ENCODE data around the gene TEKT3.

Gene TEKT3

DNA sequence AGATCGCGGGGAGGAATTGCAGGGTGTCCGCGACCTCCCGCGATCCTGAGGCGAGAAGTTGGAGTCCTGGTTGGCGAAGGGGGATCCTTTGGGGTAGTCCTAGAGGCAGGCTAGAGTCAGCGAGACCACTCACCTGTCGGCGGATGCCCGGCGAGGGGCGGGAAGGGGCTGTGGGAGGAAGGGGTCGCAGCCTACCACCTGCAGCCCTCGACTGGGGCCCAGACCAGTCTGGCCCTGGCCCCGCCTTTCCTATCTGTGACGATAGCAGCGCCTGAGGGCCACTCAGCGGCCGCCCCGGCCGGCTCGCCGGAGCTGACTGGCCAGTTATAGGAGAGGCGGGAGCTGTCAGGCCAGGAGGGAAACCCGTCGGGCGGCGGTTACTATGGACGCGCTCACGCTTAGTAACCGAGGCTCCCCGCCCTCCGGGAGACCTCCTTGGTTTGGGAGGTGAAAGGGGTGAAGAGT is at the start of gene TEKT3:
TSS of gene TEKT3 (minus strand) at position 213 of the 465 bp plus-strand sequence. CDS start 10,012 bp downstream, outside the sequence.
- Histone ChIP-seq H3K27ac (peak within 1 kb of the TSS in 1 of 21 experiments; percentile 23), H3K4me3 (peak within 1 kb of the TSS in 6 of 7 experiments; percentile 7 to 38 (median 24))

DNA sequence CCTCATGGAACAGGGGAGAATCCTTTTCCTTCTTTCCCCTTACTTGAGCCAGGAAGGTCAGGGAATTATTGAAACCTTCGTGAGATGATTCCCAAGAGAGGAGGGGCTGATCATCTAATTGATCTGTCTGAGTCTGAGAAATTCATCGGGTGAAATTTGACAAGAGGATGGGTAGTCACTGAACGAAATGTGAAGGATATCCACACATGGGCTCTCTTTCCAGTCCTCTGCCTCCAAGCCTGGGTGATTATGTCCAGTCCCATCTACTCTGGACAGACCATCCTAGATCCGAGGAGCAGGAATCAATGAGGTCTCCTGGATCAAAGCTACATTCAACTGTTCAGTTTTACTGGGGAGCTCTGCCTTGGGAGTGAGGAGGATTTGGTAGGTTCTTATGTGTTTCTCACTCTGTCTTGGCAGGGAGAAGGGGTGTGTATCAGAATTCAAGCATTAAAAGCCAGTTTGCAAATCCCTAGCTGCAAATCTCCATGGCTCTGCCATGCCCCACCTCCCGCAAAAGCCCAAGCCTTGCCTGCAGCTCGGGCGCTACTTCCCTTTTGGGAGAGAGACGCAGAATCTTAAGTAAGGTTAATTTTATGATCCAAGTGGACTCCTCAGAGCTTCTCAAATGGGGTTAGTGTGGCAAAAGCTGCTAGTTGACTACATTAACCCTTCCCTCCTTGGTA is 47.1 kb upstream of the TEKT3 start:
- no peak overlapping the region for H3K4me3 ChIP-seq
- H3K27ac ChIP-seq: peak overlapping the region in 2 of 21 experiments; percentile 24 to 32

DNA sequence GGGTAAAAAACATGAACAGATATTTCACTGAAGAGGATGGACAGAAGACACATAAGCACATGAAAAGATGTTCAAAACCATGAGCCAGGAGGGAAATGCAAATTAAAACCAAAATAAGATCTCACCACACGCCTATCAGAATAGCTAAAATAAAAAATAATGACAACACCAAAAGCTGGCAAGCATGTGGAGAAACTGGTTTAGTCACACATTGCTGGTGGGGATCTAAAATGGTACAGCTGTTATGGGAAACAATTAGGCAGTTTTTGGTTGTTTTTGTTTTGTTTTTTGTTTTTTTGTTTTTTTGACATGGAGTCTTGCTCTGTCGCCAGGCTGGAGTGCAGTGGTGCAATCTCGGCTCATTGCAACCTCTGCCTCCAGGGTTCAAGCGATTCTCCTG is 44.7 kb upstream of the TEKT3 start:
- no peak overlapping the region for H3K4me3 ChIP-seq
- no peak overlapping the region for H3K27ac ChIP-seq

- Histone ChIP-seq H3K27ac (no peak overlapping the region), H3K4me3 (no peak overlapping the region)
These were observed 43.9 kb upstream of the TEKT3 start for GRCh38 chr17:15385305-15385704.

DNA sequence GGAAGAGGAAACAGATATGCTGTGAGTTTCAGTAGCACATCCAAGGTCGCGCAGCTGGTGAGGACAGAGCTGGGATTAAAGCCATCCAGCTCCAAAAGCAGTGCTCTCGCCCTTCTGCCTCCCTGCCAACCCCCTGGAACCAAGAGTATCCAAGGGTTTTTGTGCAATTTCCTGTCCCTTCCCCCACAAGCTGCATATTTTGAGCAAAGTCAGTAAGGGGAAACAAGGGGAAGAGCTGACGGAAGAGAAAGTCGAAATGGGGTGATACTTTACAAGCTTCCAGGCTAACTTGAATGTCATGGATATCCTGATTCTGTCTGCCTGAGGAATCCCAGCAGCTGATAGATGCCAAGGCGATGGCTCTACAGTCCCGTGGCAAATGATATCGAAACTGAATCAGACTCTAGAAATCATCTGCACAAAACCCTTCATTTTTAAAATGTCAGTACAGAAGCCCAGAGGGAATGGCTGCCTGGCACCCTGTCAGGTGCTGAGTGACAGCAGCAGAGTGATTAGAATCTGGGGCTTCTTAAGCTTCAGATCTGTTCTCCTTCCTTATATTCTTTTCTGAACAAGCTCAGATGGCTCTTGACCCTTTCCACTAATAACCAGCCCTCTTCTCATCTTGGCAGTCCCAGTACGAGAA is 42.9 kb upstream of the TEKT3 start:
- H3K4me3 ChIP-seq: peak overlapping the region in 2 of 7 experiments; percentile 2 to 17

GRCh38 chr17:15382914-15383313 is 41.5 kb upstream of the TEKT3 start:
- Histone ChIP-seq H3K27ac (no peak overlapping the region), H3K4me3 (no peak overlapping the region)

More for the DNA sequence above, 42.9 kb upstream of the TEKT3 start:
- H3K27ac ChIP-seq: peak overlapping the region in 14 of 21 experiments; percentile 7 to 82 (median 45)

DNA sequence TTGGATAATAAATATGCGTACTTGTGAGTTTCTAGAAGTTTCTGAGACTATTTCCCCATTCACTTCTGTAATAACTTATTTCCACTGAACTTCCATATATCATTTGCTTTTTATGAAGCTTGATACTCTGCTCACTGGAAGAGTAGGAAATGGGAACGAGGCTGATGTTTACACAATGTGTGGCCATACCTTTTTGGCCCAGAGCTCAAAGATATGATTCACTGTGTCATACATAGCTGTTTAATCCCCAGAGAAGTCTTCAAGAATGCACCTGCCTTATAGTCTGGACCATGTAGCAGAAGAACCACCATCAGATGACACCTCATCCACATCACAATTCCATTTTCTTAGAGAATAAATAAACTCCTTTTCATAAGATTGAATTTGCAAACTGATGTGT is 40.3 kb upstream of the TEKT3 start:
- H3K27ac ChIP-seq: no peak overlapping the region
- no peak overlapping the region for H3K4me3 ChIP-seq

DNA sequence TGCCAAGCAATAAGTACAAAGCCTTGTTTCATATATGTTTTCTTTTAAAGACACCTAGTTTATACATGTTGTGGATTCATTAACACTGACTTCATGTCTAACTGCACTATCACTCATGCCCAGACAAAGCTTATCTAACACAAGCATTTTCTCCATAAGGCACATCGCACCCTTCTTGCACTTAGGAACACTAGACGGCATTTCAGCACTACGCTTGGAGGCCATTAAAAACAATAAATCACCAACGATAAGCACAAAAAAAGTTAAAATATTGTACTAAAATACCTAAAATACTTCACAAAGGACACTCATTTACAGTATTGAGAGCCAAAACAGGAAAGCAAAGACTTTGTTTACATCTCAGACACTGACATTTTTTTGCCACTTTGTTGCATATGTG is 39.0 kb upstream of the TEKT3 start:
- Histone ChIP-seq H3K4me3 (no peak overlapping the region), H3K27ac (no peak overlapping the region)

GRCh38 chr17:15379659-15380058 is 38.3 kb upstream of the TEKT3 start:
- H3K27ac ChIP-seq: no peak overlapping the region

DNA sequence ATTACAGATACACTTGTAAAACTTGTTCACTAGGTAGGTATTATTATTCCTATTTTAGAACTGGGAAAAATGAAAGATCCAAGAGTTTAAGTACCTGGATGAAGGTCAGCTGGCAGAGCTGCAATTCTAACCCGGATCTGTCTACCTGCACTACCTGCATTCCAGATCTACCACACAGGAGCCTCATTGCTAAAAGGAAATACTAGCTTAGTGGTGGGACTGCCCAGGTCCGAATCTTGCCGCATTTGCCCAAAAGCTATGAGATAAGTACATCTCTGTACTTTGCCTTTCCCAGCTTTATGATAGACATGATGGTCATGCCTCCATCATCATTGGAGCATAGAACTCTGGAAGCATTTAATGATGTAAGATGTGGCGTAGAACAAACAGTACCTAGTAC is 36.8 kb upstream of the TEKT3 start:
- no peak overlapping the region for H3K27ac ChIP-seq

More at GRCh38 chr17:15379659-15380058, 38.3 kb upstream of the TEKT3 start:
- no peak overlapping the region for H3K4me3 ChIP-seq

DNA sequence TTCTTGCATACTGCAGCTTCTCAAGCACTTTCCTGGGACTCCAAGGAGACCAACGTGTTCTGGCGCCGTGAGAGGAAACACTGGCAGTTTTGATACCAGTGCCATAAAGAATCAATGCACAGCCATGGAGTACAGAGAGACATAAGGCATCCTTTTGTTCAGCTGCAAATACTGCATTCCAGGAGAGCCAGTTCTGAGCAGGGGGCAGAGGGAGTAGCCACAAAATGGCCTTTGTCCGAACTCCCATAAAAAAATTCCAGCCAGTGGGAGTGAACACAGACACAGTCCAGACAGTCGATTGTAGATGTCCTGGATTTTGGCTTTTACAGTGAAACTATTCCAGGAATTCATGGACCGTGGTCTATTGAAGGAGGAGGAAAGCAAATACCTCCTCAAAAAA is 36.2 kb upstream of the TEKT3 start:
- Histone ChIP-seq H3K4me3 (no peak overlapping the region), H3K27ac (peak overlapping the region in 5 of 21 experiments; percentile 11 to 34 (median 26))

More for the DNA sequence above, 36.8 kb upstream of the TEKT3 start:
- no peak overlapping the region for H3K4me3 ChIP-seq

GRCh38 chr17:15377200-15377599 is 35.8 kb upstream of the TEKT3 start:
- Histone ChIP-seq H3K27ac (peak overlapping the region in 5 of 21 experiments; percentile 11 to 40 (median 26)), H3K4me3 (no peak overlapping the region)

- Histone ChIP-seq H3K4me3 (no peak overlapping the region), H3K27ac (no peak overlapping the region)
These were observed 30.2 kb upstream of the TEKT3 start for GRCh38 chr17:15371376-15372130.

GRCh38 chr17:15368600-15368999 is 27.2 kb upstream of the TEKT3 start:
- no peak overlapping the region for H3K27ac ChIP-seq
- H3K4me3 ChIP-seq: no peak overlapping the region

DNA sequence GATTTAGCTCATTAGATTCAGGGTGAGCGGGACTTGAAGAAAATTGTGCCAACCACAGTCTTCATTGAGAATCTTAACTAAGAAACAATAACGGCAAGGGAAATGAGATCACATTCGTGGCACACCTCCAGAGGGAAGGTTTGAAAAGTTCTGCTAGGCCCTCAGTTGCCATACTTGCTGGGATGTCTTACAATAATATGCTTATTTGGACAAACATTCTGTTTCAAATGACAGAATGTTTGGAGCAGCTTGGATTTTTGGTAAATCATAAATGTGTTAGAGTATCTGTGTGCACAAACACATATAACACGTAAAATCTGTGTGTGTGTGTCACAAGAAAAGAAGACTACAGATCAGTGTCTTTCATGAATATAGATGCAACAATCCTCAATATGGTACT is 24.6 kb upstream of the TEKT3 start:
- Histone ChIP-seq H3K4me3 (no peak overlapping the region), H3K27ac (no peak overlapping the region)

DNA sequence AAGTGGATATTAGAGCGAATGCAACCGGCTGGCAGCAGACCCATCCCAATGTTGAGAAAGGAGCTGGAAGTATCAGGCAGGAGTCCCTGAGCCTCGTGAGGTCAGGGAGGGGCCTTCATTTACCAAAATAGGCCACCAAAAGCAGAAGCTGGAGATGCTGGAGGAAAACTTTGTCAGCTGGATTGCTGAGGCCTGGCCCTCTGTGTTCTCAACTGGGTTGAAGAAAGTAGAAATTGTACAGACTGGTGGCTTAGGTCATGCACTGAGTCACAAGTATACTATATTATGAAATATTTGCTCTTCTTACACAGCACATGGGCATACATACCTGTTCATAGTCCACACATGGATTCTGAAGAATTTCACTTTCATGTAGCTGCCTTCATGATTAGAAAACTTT is 23.2 kb upstream of the TEKT3 start:
- H3K27ac ChIP-seq: no peak overlapping the region

GRCh38 chr17:15363702-15364101 is 22.3 kb upstream of the TEKT3 start:
- Histone ChIP-seq H3K27ac (no peak overlapping the region), H3K4me3 (no peak overlapping the region)

More for the DNA sequence above, 23.2 kb upstream of the TEKT3 start:
- no peak overlapping the region for H3K4me3 ChIP-seq

GRCh38 chr17:15361592-15361991 is 20.2 kb upstream of the TEKT3 start:
- H3K27ac ChIP-seq: no peak overlapping the region

DNA sequence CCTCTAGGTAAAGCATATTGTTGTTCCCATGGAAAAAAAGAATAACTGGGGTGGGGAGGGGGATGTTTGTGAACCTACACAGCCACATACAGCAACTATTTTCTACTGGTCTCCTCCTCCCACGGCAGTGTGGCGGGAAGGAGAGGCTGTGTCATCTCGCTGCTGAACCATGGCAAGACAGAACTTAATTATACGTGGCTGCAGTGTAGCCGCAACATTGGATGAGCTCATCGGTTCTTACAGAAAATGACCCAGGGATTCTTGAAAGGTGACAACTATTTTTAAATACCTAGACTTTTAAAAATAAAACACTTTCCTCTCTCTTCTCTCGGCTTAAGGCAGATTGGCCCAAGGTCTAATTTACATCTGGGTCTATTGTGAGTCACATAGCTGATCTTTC is 19.8 kb upstream of the TEKT3 start:
- Histone ChIP-seq H3K27ac (no peak overlapping the region), H3K4me3 (no peak overlapping the region)

More at GRCh38 chr17:15361592-15361991, 20.2 kb upstream of the TEKT3 start:
- H3K4me3 ChIP-seq: no peak overlapping the region

DNA sequence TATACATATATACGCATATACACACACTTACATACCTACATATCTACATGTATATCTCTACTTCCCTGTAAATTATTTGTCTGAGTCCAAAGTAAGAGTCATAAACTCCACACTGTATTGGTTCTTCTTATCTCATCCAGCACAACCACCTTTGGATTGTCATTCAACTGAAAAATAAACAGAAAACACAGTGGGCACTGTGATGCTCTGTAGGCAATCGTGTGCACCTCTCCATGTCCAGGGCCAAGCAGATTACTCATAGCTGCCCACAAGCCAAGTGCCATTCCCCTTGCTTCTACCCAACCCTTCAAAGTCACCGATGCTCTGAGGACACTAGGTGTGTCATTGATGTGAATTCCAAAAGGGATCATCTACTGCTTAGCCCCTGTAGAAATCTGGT is 12.9 kb upstream of the TEKT3 start:
- no peak overlapping the region for H3K4me3 ChIP-seq
- no peak overlapping the region for H3K27ac ChIP-seq
